T follicular helper cell (primary cell): Measurements from ENCODE around the gene ALK.

ENCODE experiments used
- DNase-seq: peaks from one replicate; pipeline ENCODE4 v3.0.0-alpha.2; 2020; ENCODE audit warnings: low read depth

Gene ALK

GRCh38 chr2:29902356-29902755 is 19.0 kb downstream of the ALK start:
- no peak for DNase-seq

GRCh38 chr2:29900971-29901633 is 20.3 kb downstream of the ALK start:
- DNase-seq: no peak

GRCh38 chr2:29898999-29899398 is 22.4 kb downstream of the ALK start:
- no peak for DNase-seq

- DNase-seq: no peak
Observed at GRCh38 chr2:29894822-29895614, 26.4 kb downstream of the ALK start.

GRCh38 chr2:29892585-29893259 is 28.7 kb downstream of the ALK start:
- no peak for DNase-seq

GRCh38 chr2:29881089-29881730 is 40.2 kb downstream of the ALK start:
- no peak for DNase-seq

- no peak for DNase-seq
Observed at GRCh38 chr2:29880084-29880483, 41.3 kb downstream of the ALK start.

GRCh38 chr2:29879456-29879855 is 41.9 kb downstream of the ALK start:
- DNase-seq: no peak

GRCh38 chr2:29878898-29879297 is 42.5 kb downstream of the ALK start:
- no peak for DNase-seq

- DNase-seq: no peak
Observed at GRCh38 chr2:29876374-29876773, 45.0 kb downstream of the ALK start.

- no peak for DNase-seq
Observed at GRCh38 chr2:29874745-29875144, 46.6 kb downstream of the ALK start.

- DNase-seq: no peak
Observed at GRCh38 chr2:29872870-29873269, 48.5 kb downstream of the ALK start.

- no peak for DNase-seq
Observed at GRCh38 chr2:29871541-29871940, 49.8 kb downstream of the ALK start.

- DNase-seq: no peak
Observed at GRCh38 chr2:29865512-29865911, 55.9 kb downstream of the ALK start.

GRCh38 chr2:29864988-29865387 is 56.4 kb downstream of the ALK start:
- DNase-seq: no peak

GRCh38 chr2:29855924-29856639 is 65.3 kb downstream of the ALK start:
- no peak for DNase-seq

- no peak for DNase-seq
Observed at GRCh38 chr2:29850794-29851193, 70.6 kb downstream of the ALK start.

- no peak for DNase-seq
Observed at GRCh38 chr2:29848566-29849310, 72.6 kb downstream of the ALK start.

- DNase-seq: no peak
Observed at GRCh38 chr2:29847886-29848285, 73.5 kb downstream of the ALK start.

GRCh38 chr2:29844713-29845326 is 76.6 kb downstream of the ALK start:
- DNase-seq: no peak
